Epidermal melanocyte (primary cell): Measurements from ENCODE around the gene CBL.

Source experiments
- DNase-seq: peaks from one replicate; pipeline ENCODE4 v3.0.0; 2011; ENCODE audit warnings: low spot score; ENCODE audit not compliant: insufficient read length

CBL gene

GRCh38 chr11:119266517-119267255 is 60.5 kb downstream of the CBL start:
- DNase-seq = no peak

- no peak for DNase-seq
Observed at GRCh38 chr11:119267645-119268044, 61.5 kb downstream of the CBL start.

- no peak for DNase-seq
Observed at GRCh38 chr11:119273721-119274120, 67.6 kb downstream of the CBL start.

- no peak for DNase-seq
Observed at GRCh38 chr11:119277660-119278059, 71.5 kb downstream of the CBL start.

GRCh38 chr11:119282495-119282894 is 76.4 kb downstream of the CBL start:
- DNase-seq = no peak

- DNase-seq = no peak
Observed at GRCh38 chr11:119284344-119285157, 78.4 kb downstream of the CBL start.

- no peak for DNase-seq
Observed at GRCh38 chr11:119285431-119285830, 79.3 kb downstream of the CBL start.

GRCh38 chr11:119288219-119288618 is 82.1 kb downstream of the CBL start:
- no peak for DNase-seq

- no peak for DNase-seq
Observed at GRCh38 chr11:119290894-119291497, 84.9 kb downstream of the CBL start.

- no peak for DNase-seq
Observed at GRCh38 chr11:119293461-119293860, 87.3 kb downstream of the CBL start.

GRCh38 chr11:119295178-119295577 is 89.0 kb downstream of the CBL start:
- no peak for DNase-seq

- no peak for DNase-seq
Observed at GRCh38 chr11:119297938-119298337, 91.8 kb downstream of the CBL start.

- DNase-seq = no peak
Observed at GRCh38 chr11:119298726-119299125, 92.6 kb downstream of the CBL start.

GRCh38 chr11:119299416-119299815 is 93.3 kb downstream of the CBL start:
- no peak for DNase-seq

GRCh38 chr11:119300198-119300964 is 94.2 kb downstream of the CBL start:
- DNase-seq = no peak

- DNase-seq = no peak
Observed at GRCh38 chr11:119303227-119303718, 97.1 kb downstream of the CBL start.

GRCh38 chr11:119305556-119306372 is 99.6 kb downstream of the CBL start:
- no peak for DNase-seq

GRCh38 chr11:119306373-119306890 is 100.3 kb downstream of the CBL start:
- no peak for DNase-seq

GRCh38 chr11:119307219-119307618 is 101.1 kb downstream of the CBL start:
- DNase-seq = no peak

- no peak for DNase-seq
Observed at GRCh38 chr11:119307974-119308373, 101.8 kb downstream of the CBL start.
